HEK293 (cell line): ENCODE measurements around the gene NCKAP1.

Source experiments
- CTCF ChIA-PET: fragments of 350-600 bp; formaldehyde crosslinking; extraction: SDS; loops from one replicate; lab custom pipeline; 2021; ENCODE audit warnings: antibody characterized with exemption; lab: Yijun Ruan, JAX
- POLR2A ChIA-PET: fragments of 300-600 bp; formaldehyde crosslinking; extraction: SDS; loops from one replicate; lab custom pipeline; 2020; ENCODE audit warnings: antibody characterized with exemption, inconsistent platforms; lab: Yijun Ruan, JAX
- H3K27ac ChIP-seq: fragments of 200-500 bp; sonication (Bioruptor generic); 2 replicates; pipeline ENCODE4 v1.5.1; 2014; ENCODE audit warnings: low read depth, low read length, control low read depth, inconsistent platforms; ENCODE audit errors: extremely low read depth
- H3K36me3 ChIP-seq, 2 experiments: fragments of 200-500 bp in 1 of 2; sonication (Bioruptor generic) in 1 of 2; 1 replicate in 1 of 2; 2 replicates in 1 of 2; pipeline ENCODE4 v1.5.1; 2014 to 2017; ENCODE audit warnings: inconsistent platforms in 2 of 2, low read length in 2 of 2; ENCODE audit not compliant: control insufficient read depth in 2 of 2, insufficient read depth in 1 of 2
- H3K4me1 ChIP-seq: fragments of 200-500 bp; sonication (Bioruptor generic); 2 replicates; pipeline ENCODE4 v1.5.1; 2014; ENCODE audit warnings: mild to moderate bottlenecking, low read length, inconsistent platforms; ENCODE audit not compliant: control insufficient read depth, insufficient read depth
- H3K4me3 ChIP-seq: 2 replicates; pipeline ENCODE4 v1.5.1; 2011; ENCODE audit warnings: low read depth, mild to moderate bottlenecking, control low read depth, low read length, moderate library complexity
- H3K9me3 ChIP-seq: fragments of 200-500 bp; sonication (Bioruptor generic); 2 replicates; pipeline ENCODE4 v1.5.1; 2014; ENCODE audit warnings: low read depth, low read length, inconsistent platforms; ENCODE audit not compliant: control insufficient read depth, insufficient read depth
- OSR2 ChIP-seq: fragments of 450-650 bp; formaldehyde crosslinking; IDR thresholded peaks from 2 replicates; pipeline ENCODE4 v1.5.1; 2016; ENCODE audit warnings: missing biosample characterization, missing genetic modification characterization
- PRDM4 ChIP-seq: fragments of 450-650 bp; formaldehyde crosslinking; IDR thresholded peaks from 2 replicates; pipeline ENCODE4 v1.5.1; 2017; ENCODE audit warnings: missing biosample characterization, missing genetic modification characterization
- PRDM6 ChIP-seq: fragments of 450-650 bp; formaldehyde crosslinking; IDR thresholded peaks from 2 replicates; pipeline ENCODE4 v1.5.1; 2017; ENCODE audit warnings: missing biosample characterization, missing genetic modification characterization
- SP2 ChIP-seq: fragments of 450-650 bp; formaldehyde crosslinking; IDR thresholded peaks from 2 replicates; pipeline ENCODE4 v1.5.1; 2016; ENCODE audit warnings: missing biosample characterization, missing genetic modification characterization
- ZBTB10 ChIP-seq: fragments of 450-650 bp; formaldehyde crosslinking; IDR thresholded peaks from 2 replicates; pipeline ENCODE4 v1.5.1; 2016; ENCODE audit warnings: missing biosample characterization, missing genetic modification characterization
- ZBTB7A ChIP-seq: fragments of 450-650 bp; formaldehyde crosslinking; IDR thresholded peaks from 2 replicates; pipeline ENCODE4 v1.5.1; 2016; ENCODE audit warnings: low read depth, missing biosample characterization, missing genetic modification characterization
- ZEB2 ChIP-seq: fragments of 450-650 bp; formaldehyde crosslinking; IDR thresholded peaks from 2 replicates; pipeline ENCODE4 v1.5.1; 2016; ENCODE audit warnings: missing biosample characterization, missing genetic modification characterization
- ZFHX2 ChIP-seq: fragments of 450-650 bp; formaldehyde crosslinking; conservative IDR thresholded peaks from 2 replicates; pipeline ENCODE4 v1.5.1; 2016; ENCODE audit warnings: missing biosample characterization, missing genetic modification characterization
- ZFP41 ChIP-seq: fragments of 450-650 bp; formaldehyde crosslinking; IDR thresholded peaks from 2 replicates; pipeline ENCODE4 v1.5.1; 2016; ENCODE audit warnings: missing biosample characterization, missing genetic modification characterization, borderline replicate concordance
- ZNF18 ChIP-seq: fragments of 450-650 bp; formaldehyde crosslinking; IDR thresholded peaks from 2 replicates; pipeline ENCODE4 v1.5.1; 2016; ENCODE audit warnings: missing biosample characterization, missing genetic modification characterization
- ZNF274 ChIP-seq, 2 experiments: fragments of 200-500 bp in 1 of 2; fragments of 450-650 bp in 1 of 2; sonication (Bioruptor generic) in 1 of 2; formaldehyde crosslinking in 1 of 2; IDR thresholded peaks; 2 replicates each; pipeline versions ENCODE4 v1.5.1 to v1.6.1; 2014 to 2016; ENCODE audit warnings: borderline replicate concordance in 1 of 2, inconsistent platforms in 1 of 2, low read length in 1 of 2, missing biosample characterization in 1 of 2, missing genetic modification characterization in 1 of 2
- ZNF280C ChIP-seq: fragments of 450-650 bp; formaldehyde crosslinking; IDR thresholded peaks from 2 replicates; pipeline ENCODE4 v1.5.1; 2016; ENCODE audit warnings: missing biosample characterization, missing genetic modification characterization
- ZNF292 ChIP-seq: fragments of 450-650 bp; formaldehyde crosslinking; IDR thresholded peaks from 2 replicates; pipeline ENCODE4 v1.5.1; 2016; ENCODE audit warnings: low read depth, missing biosample characterization, missing genetic modification characterization, borderline replicate concordance
- ZNF324 ChIP-seq: fragments of 450-650 bp; formaldehyde crosslinking; IDR thresholded peaks from 2 replicates; pipeline ENCODE4 v1.5.1; 2016; ENCODE audit warnings: missing biosample characterization, missing genetic modification characterization
- ZNF510 ChIP-seq: fragments of 450-650 bp; formaldehyde crosslinking; IDR thresholded peaks from 2 replicates; pipeline ENCODE4 v1.5.1; 2018; ENCODE audit warnings: mild to moderate bottlenecking, missing genetic modification characterization, missing biosample characterization; ENCODE audit not compliant: insufficient replicate concordance
- ZNF521 ChIP-seq: fragments of 450-650 bp; formaldehyde crosslinking; IDR thresholded peaks from 2 replicates; pipeline ENCODE4 v1.5.1; 2017; ENCODE audit warnings: missing biosample characterization, mild to moderate bottlenecking, missing genetic modification characterization
- ZNF580 ChIP-seq: fragments of 450-650 bp; formaldehyde crosslinking; IDR thresholded peaks from 2 replicates; pipeline ENCODE4 v1.5.1; 2016; ENCODE audit warnings: missing biosample characterization, missing genetic modification characterization
- ZNF645 ChIP-seq: fragments of 450-650 bp; formaldehyde crosslinking; IDR thresholded peaks from 2 replicates; pipeline ENCODE4; 2016; ENCODE audit warnings: missing biosample characterization, missing genetic modification characterization
- ZSCAN23 ChIP-seq: fragments of 450-650 bp; formaldehyde crosslinking; IDR thresholded peaks from 2 replicates; pipeline ENCODE4 v1.5.1; 2016; ENCODE audit warnings: missing biosample characterization, missing genetic modification characterization
- ZSCAN30 ChIP-seq: fragments of 450-650 bp; IDR thresholded peaks from 2 replicates; pipeline ENCODE4 v1.5.1; 2018; ENCODE audit warnings: missing biosample characterization, mild to moderate bottlenecking, missing genetic modification characterization, moderate library complexity

NCKAP1 gene

GRCh38 chr2:182917924-182918323, 120.3 kb downstream of the NCKAP1 start:
- TF ChIP-seq ZNF645 (no peak), ZFHX2 (tag by site-specific recombination) (no peak), ZNF324 (tag by site-specific recombination) (no peak), ZSCAN30 (tag by site-specific recombination) (no peak), ZBTB10 (no peak), SP2 (no peak), ZNF280C (no peak), ZBTB7A (tag by site-specific recombination) (no peak), ZNF292 (tag by site-specific recombination) (no peak), ZFP41 (no peak), ZNF510 (tag by site-specific recombination) (no peak), ZNF521 (tag by site-specific recombination) (no peak), ZNF274 (IDR thresholded peaks at IDR 0.05; ENCODE audit: low read length) (no peak), ZNF274 (tag by site-specific recombination; IDR thresholded peaks at IDR 0.05; ENCODE audit: borderline replicate concordance) (no peak), PRDM4 (tag by site-specific recombination) (peak; percentile 55; the same call in 1 of the 2 replicates), PRDM6 (peak; percentile 73; the same call in 1 of the 2 replicates), ZEB2 (no peak; the same call in 1 of the 2 replicates), ZNF580 (tag by site-specific recombination) (no peak), ZNF18 (tag by site-specific recombination) (no peak), OSR2 (tag by site-specific recombination) (peak; percentile 23; the same call in 1 of the 2 replicates), ZSCAN23 (tag by site-specific recombination) (no peak)
- Histone ChIP-seq H3K4me1 (peaks cover 10% of the 10 kb centered on the region), H3K4me3 (no peak overlapping the region), H3K27ac (no peak overlapping the region), H3K36me3 (peaks cover 0 to 28% of the 10 kb centered on the region in 2 experiments; a peak in 2 of 3 replicates), H3K9me3 (no peaks in the 10 kb centered on the region)
- CTCF ChIA-PET: interaction anchor here (1.0 kb wide), 1 partner anchor 150 kb away, joined by 3 read pairs; no protein-coding TSS in a partner anchor
- POLR2A ChIA-PET: no interaction called here
